GM21447 (cell line): ENCODE measurements around the gene SLC38A5.
"Not testable (repeated sequence)": the region's sequence is repeated elsewhere in the genome, so short reads cannot be mapped to it uniquely, and the experiment has no call there.

ENCODE experiments used
- ATAC-seq: cut with Tn5 transposase; IDR thresholded peaks from one replicate; pipeline ENCODE4 v1.9.1; 2021; ENCODE audit not compliant: unreplicated experiment

The SLC38A5 gene

DNA sequence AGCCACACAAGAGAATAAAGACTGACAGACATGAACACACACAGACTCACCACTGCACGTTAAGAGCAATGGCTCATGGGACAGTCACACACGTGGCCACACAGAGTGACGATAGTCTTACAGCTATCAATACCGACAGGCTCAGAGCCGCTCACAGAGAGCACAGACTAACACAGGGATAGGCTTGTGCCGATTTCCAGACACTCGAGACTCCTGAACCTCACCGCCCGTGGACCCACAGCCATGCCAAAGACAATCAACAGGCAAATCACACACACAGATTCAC, 716 bp upstream of the SLC38A5 start:
- no peak for ATAC-seq

GRCh38 chrX:48468693-48469691, 1.1 kb downstream of the SLC38A5 start:
- peak; percentile 63 for ATAC-seq

DNA sequence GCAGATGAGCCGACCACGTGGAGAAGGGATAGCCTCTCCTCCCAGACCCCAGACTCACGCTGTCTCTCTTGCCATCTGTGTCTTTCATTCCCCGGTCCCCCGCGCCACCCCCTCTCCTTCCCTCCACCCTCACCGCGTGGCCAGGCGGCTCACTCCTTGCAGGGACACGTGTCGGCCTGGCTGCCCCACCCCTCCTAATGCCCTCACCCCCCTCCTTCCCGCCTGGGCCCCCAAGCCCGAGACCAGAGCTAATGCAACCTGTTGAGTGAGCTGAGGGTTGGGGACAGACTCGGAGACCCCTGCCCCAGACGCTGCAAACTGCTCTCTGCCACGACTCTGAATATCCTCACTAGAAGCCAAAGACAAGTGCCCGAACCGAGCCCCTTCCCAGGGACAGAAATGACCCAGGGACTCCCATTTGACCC, 1.8 kb downstream of the SLC38A5 start:
- ATAC-seq, result no peak

DNA sequence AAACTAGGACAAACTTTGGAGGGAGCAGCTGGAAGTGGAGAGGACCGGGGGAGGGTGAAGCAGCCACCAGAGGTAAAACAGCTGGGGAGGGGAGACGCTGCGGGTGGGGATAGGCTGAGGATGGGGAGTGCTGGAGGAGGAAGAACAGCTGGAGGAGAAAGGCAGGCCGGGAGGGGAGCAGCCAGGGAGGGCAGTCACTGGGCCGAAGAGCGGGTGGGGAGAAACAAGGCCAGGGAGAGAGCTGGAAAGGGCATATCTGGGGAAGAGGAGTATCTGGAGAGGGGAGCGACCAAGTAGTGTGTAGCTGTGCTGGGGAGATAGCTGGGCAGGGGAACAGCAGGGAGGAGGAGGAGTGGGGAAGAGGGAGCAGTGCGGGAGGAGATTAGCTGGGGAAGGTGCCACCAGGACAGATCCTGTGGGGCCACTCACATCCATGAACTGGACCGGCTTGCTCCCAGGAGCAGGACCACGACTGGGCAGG, 2.7 kb downstream of the SLC38A5 start:
- no peak for ATAC-seq

DNA sequence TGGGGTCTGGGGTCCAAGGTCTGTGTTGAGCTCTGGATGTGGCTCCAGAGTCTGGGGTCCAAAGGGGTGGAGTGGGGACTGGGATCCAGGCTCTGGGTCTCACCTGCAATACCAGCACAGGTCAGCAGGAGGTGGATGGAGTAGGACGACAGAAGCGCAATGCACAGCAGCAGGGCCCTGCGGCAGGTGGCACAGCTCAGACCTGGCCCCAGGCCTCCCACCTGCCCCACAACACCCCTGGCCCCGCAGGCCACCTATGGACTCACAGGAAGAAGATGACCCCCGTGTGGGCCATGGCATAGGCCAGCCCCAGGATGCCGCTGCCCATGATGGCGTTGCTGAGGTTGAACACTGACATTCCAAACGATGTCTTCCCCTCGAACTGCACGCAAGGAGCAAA, 3.4 kb downstream of the SLC38A5 start:
- no peak for ATAC-seq

DNA sequence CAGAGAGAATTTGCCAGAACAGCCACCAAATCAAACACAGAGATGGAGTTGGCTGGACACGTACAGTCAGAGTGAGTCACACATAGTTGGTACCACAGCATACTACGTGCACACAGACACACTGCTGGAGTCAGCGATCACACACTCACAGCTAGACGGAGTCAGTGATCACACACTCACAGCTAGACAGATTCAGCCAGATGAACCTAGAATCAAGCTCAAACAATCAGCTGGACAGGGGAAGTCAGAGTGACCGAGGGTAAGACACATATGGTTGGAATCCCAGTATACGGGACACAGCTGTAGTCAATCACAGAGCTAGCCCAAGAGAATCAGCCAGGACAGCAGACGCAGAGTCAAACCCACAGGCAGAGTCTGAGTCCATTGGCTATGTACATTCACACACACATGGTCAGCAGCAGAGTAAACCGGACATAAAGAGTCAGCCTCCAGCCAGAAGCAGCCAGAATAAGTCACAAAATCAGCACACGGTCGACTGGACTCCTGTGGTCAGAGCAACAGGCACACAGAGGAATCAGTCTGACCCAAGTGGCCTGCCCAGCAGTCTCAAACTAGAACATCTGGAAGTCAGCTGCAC, 4.6 kb downstream of the SLC38A5 start:
- ATAC-seq, result no peak

DNA sequence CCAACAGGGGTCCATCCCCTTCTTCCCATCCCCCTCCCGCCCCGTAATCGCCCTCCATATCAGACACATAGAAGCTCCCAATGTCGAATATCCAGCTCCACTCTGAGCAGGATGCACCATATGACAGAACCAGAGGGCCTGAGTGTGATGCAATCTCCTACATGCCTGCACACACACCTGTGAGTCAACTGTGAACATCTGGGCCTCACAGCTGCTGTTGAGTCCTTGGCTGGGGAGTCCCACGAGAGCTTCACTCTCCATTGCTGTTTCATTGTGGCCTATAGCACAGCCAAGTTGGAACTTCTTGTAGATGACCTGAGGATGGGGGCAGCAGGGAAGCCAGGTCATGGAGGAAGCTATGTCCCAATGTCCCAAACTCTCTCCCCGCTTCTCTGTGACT, 8.2 kb downstream of the SLC38A5 start:
- ATAC-seq, result no peak

GRCh38 chrX:48460606-48461005, 9.5 kb downstream of the SLC38A5 start:
- no peak for ATAC-seq

DNA sequence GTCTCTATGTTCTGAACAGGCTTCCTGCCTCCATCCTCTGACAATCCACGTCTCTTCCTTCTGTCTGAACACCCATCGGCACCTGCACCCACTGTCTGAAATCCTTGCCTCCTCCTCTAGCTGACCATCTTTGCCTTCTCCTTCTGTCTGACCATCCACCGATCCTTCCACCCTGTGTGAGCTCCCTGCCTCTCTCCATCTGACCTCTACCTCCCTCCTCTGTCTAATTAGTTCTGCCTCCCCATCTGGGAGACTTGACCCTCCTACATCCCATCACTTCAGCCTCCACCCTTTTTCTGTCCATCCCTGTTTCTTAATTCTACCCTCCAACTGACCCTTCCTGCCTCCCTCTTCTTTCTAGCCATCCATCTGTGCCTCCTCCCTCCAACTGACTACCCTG, 10.0 kb downstream of the SLC38A5 start:
- no peak for ATAC-seq

GRCh38 chrX:48459483-48459882, 10.6 kb downstream of the SLC38A5 start:
- no peak for ATAC-seq

DNA sequence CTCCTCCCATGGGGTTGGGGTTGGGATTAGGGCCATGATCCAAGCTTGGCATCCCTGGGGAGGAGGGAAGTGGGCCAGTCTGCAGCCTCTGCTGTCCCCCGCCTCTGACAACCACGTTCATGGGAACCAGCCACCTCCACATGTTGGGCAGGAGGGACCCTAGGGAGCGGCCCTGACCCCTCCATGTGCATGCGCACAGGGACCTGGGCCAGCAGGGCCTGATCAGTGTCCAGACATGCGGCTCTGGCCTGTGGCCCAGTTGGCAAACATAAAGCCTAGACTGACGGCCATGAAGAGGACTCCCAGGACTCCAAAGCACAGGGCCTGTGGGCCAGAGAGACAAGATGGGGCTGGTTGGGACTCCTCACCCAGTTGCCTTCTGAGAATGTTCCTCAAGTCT, 11.3 kb downstream of the SLC38A5 start:
- no peak for ATAC-seq

GRCh38 chrX:48456628-48457331, 13.3 kb downstream of the SLC38A5 start:
- ATAC-seq, result no peak

- ATAC-seq, result no peak
Observed at GRCh38 chrX:48451708-48452107, 18.4 kb downstream of the SLC38A5 start.

GRCh38 chrX:48450076-48450475, 20.0 kb downstream of the SLC38A5 start:
- no peak for ATAC-seq

DNA sequence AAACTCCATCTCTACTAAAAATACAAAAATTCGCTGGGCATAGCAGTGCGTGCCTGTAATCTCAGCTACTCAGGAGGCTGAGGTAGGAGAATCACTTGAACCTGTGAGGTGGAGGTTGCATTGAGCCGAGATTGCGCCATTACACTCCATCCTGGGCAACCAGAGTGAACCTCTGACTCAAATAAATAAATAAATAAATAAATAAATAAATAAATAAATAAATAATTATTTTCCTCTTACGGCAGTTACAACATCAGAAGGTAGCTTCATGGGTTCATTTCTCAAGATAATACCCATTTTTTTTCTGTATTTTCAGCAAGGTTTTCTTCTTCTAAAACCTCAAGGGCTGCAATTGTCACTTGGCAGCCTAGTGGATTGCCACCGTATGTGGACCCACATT, 22.9 kb downstream of the SLC38A5 start:
- not testable (repeated sequence) for ATAC-seq

GRCh38 chrX:48433713-48434112, 36.3 kb downstream of the SLC38A5 start:
- not testable (repeated sequence) for ATAC-seq

DNA sequence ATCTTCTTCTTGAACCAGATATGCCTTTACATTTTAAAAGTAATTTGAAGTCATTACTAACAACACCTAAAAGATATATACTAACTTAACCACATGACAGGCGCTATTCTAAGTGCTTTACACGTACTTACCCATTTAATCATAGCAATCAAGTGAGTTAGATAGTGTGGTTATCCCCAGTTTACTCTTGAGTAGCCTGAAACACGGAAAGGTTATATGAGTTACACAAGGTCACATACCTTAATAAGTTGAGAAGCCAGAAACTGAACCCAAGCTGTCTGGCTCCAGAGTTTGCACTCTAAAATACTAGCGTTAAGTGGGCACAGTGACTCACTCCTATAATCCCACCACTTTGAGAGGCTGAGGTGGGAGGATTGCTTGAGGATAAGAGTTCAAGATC, 39.9 kb downstream of the SLC38A5 start:
- ATAC-seq, result not testable (repeated sequence)

DNA sequence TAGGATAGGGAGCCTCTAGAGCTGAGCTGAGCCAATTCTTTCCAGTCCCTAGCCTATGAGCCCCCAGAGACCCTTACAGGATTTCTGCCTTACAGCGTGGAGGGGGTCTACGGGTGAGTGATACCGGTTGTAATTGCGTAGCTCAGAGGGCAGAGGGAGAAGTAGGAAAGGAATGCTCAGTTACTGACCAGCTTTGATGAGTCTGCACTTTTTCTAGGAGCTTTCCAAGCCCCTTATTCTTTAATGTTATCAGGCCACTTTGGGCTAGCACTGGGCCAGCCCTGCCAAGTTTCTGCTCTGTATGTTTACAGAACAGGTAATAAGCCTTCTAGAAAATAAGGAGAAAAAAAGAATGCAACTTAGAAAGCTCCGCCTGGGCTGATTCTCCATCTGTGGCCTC, 40.5 kb downstream of the SLC38A5 start:
- not testable (repeated sequence) for ATAC-seq

DNA sequence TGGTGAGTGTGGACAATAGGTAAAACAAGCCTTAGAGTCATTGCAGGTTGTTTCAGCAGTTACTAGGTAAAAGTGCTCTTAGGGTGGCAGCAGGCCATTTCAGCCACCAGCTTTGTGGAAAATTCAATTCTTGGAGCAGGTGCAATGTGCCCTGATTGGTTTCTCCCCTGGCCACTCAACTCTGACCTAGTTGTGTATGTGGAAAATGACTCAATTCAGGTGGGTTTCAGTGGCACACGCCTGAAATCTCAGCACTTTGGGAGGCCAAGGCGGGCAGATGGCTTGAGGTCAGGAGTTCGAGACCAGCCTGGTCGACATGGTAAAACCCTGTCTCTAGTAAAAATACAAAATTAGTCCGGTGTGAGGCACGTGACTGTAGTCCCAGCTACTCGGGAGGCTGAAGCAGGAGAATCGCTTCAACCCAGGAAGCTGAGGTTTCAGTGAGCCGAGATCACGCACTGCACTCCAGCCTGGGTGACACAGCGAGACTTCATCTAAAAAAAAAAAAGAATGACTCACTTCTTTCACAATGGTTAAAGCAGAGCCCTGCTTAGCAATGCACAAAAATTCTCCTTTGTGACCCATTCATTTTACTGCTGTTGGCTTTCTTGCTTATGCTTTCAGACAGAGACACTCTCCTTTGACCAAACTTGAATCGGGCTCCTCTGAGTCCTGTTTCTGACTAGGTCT, 42.9 kb downstream of the SLC38A5 start:
- not testable (repeated sequence) for ATAC-seq

- ATAC-seq, result not testable (repeated sequence)
Observed at GRCh38 chrX:48411860-48412259, 58.2 kb downstream of the SLC38A5 start, which contains the start of gene SSX4B. TSS of gene SSX4B (minus strand) at chrX:48411960. CDS start at chrX:48411372, 588 bp downstream.
